ENCODE measurements around the gene GPR139. TPM values are rescaled to one million over a fixed set of nuclear protein-coding genes. Genes with fewer than 3 reads are reported as not detected.

The GPR139 gene
- total RNA-seq, 1 donor = not detected

GRCh38 chr16:20072146-20072873 is 1.4 kb downstream of the GPR139 start:
- Histone ChIP-seq H3K27ac (ENCODE audit: low read depth, low read length) (no peak overlapping the region), H3K27me3 (ENCODE audit: insufficient read depth, low read length) (no peaks in the 10 kb centered on the region)

GRCh38 chr16:20064931-20065330 is 8.8 kb downstream of the GPR139 start:
- no peak overlapping the region for H2AFZ ChIP-seq (ENCODE audit: low read length)
- H3K27me3 ChIP-seq (ENCODE audit: insufficient read depth, low read length) = no peaks in the 10 kb centered on the region
- no peak overlapping the region for H3K4me2 ChIP-seq (ENCODE audit: insufficient read depth, low read length)
- no peaks in the 10 kb centered on the region for H3K79me2 ChIP-seq (ENCODE audit: insufficient read depth, low read length)
- no peak overlapping the region for H3K27ac ChIP-seq (ENCODE audit: low read depth, low read length)
- DNase-seq (ENCODE audit: insufficient read length, low spot score, missing footprints) = no peak
- H3K9me3 ChIP-seq (ENCODE audit: low read depth, low read length) = peaks cover 6% of the 10 kb centered on the region
- no peak for TF ChIP-seq CTCF (IDR thresholded peaks at IDR 0.05; ENCODE audit: extremely low read depth, low read depth, low read length)
- no peaks in the 10 kb centered on the region for H4K20me1 ChIP-seq (ENCODE audit: insufficient read depth, low read length)
- H3K36me3 ChIP-seq (ENCODE audit: insufficient read depth, low read length) = no peaks in the 10 kb centered on the region
- no peak overlapping the region for H3K4me3 ChIP-seq (ENCODE audit: insufficient read depth, low read length)
- no peaks in the 10 kb centered on the region for H3K4me1 ChIP-seq (ENCODE audit: insufficient read depth, low read length)

More at GRCh38 chr16:20072146-20072873, 1.4 kb downstream of the GPR139 start:
- Histone ChIP-seq H3K36me3 (ENCODE audit: insufficient read depth, low read length) (no peaks in the 10 kb centered on the region), H3K79me2 (ENCODE audit: insufficient read depth, low read length) (no peaks in the 10 kb centered on the region), H3K4me2 (ENCODE audit: insufficient read depth, low read length) (no peak overlapping the region), H4K20me1 (ENCODE audit: insufficient read depth, low read length) (no peaks in the 10 kb centered on the region), H3K4me1 (ENCODE audit: insufficient read depth, low read length) (no peaks in the 10 kb centered on the region), H3K4me3 (ENCODE audit: insufficient read depth, low read length) (no peak overlapping the region), H2AFZ (ENCODE audit: low read length) (no peak overlapping the region), H3K9me3 (ENCODE audit: low read depth, low read length) (no peaks in the 10 kb centered on the region)
- no peak for TF ChIP-seq CTCF (IDR thresholded peaks at IDR 0.05; ENCODE audit: extremely low read depth, low read depth, low read length)
- no peak for DNase-seq (ENCODE audit: insufficient read length, low spot score, missing footprints)

- Histone ChIP-seq H3K36me3 (ENCODE audit: insufficient read depth, low read length) (no peaks in the 10 kb centered on the region), H3K27ac (ENCODE audit: low read depth, low read length) (no peak overlapping the region), H4K20me1 (ENCODE audit: insufficient read depth, low read length) (no peaks in the 10 kb centered on the region), H3K4me2 (ENCODE audit: insufficient read depth, low read length) (no peak overlapping the region), H3K4me1 (ENCODE audit: insufficient read depth, low read length) (no peaks in the 10 kb centered on the region), H3K27me3 (ENCODE audit: insufficient read depth, low read length) (no peaks in the 10 kb centered on the region), H2AFZ (ENCODE audit: low read length) (no peak overlapping the region), H3K4me3 (ENCODE audit: insufficient read depth, low read length) (no peak overlapping the region), H3K79me2 (ENCODE audit: insufficient read depth, low read length) (no peaks in the 10 kb centered on the region), H3K9me3 (ENCODE audit: low read depth, low read length) (peaks cover 6% of the 10 kb centered on the region)
- no peak for TF ChIP-seq CTCF (IDR thresholded peaks at IDR 0.05; ENCODE audit: extremely low read depth, low read depth, low read length)
- no peak for DNase-seq (ENCODE audit: insufficient read length, low spot score, missing footprints)
These were observed 9.2 kb downstream of the GPR139 start for GRCh38 chr16:20064520-20064919.

GRCh38 chr16:20061132-20061531 is 12.6 kb downstream of the GPR139 start:
- DNase-seq (ENCODE audit: insufficient read length, low spot score, missing footprints) = no peak
- H3K36me3 ChIP-seq (ENCODE audit: insufficient read depth, low read length) = no peaks in the 10 kb centered on the region
- H3K4me2 ChIP-seq (ENCODE audit: insufficient read depth, low read length) = no peak overlapping the region
- no peaks in the 10 kb centered on the region for H3K79me2 ChIP-seq (ENCODE audit: insufficient read depth, low read length)
- H3K27ac ChIP-seq (ENCODE audit: low read depth, low read length) = no peak overlapping the region
- H3K4me3 ChIP-seq (ENCODE audit: insufficient read depth, low read length) = no peak overlapping the region
- H2AFZ ChIP-seq (ENCODE audit: low read length) = no peak overlapping the region
- H4K20me1 ChIP-seq (ENCODE audit: insufficient read depth, low read length) = no peaks in the 10 kb centered on the region
- no peaks in the 10 kb centered on the region for H3K4me1 ChIP-seq (ENCODE audit: insufficient read depth, low read length)
- no peaks in the 10 kb centered on the region for H3K27me3 ChIP-seq (ENCODE audit: insufficient read depth, low read length)
- peaks cover 2% of the 10 kb centered on the region for H3K9me3 ChIP-seq (ENCODE audit: low read depth, low read length)
- no peak for TF ChIP-seq CTCF (IDR thresholded peaks at IDR 0.05; ENCODE audit: extremely low read depth, low read depth, low read length)

Data from osteoblast (primary cell).